Left ventricle myocardium superior (tissue), 1 donor: ENCODE data around the gene PLXND1. TPM values are rescaled to one million over a fixed set of nuclear protein-coding genes. Genes with fewer than 3 reads are reported as not detected.
"Not testable (repeated sequence)": the region's sequence is repeated elsewhere in the genome, so short reads cannot be mapped to it uniquely, and the experiment has no call there.

ENCODE experiments used
- ATAC-seq: fragments of 200-7000 bp; cut with Tn5 transposase; one replicate; pipeline ENCODE4 v1.9.1; 2020; ENCODE audit warnings: mild to moderate bottlenecking, moderate library complexity
- DNase-seq: peaks from one replicate; pipeline ENCODE4 v3.0.0-alpha.2; 2020
- intact Hi-C: fragments of 100-400 bp; cut with micrococcal nuclease; formaldehyde crosslinking; loops from one replicate; pipeline ENCODE4 v1.11.0; 2022
- long read RNA-seq: library from polyadenylated mRNA; unstranded; transcript quantifications from one replicate; pipeline ENCODE4 v2.0.0, GENCODE V29; 2021
- total RNA-seq: library from RNA; stranded (reverse); fragmentation: NEBNext Ultra II Directional; extraction: Animal tissue kit (Norgen Biotek cat#: 25700); gene quantifications from one replicate; pipeline ENCODE4 v1.2.1, GENCODE V29; 2021
- donor health status: DM: no; HTN: yes; CAD: no; lungs with severe emphysema.

The PLXND1 gene
- total RNA-seq = 56.6 TPM
- long read RNA-seq, partial matches to known transcripts = 22 of 28 reads
- long read RNA-seq, other reads (novel, unspliced or antisense) = 5 of 28 reads

DNA sequence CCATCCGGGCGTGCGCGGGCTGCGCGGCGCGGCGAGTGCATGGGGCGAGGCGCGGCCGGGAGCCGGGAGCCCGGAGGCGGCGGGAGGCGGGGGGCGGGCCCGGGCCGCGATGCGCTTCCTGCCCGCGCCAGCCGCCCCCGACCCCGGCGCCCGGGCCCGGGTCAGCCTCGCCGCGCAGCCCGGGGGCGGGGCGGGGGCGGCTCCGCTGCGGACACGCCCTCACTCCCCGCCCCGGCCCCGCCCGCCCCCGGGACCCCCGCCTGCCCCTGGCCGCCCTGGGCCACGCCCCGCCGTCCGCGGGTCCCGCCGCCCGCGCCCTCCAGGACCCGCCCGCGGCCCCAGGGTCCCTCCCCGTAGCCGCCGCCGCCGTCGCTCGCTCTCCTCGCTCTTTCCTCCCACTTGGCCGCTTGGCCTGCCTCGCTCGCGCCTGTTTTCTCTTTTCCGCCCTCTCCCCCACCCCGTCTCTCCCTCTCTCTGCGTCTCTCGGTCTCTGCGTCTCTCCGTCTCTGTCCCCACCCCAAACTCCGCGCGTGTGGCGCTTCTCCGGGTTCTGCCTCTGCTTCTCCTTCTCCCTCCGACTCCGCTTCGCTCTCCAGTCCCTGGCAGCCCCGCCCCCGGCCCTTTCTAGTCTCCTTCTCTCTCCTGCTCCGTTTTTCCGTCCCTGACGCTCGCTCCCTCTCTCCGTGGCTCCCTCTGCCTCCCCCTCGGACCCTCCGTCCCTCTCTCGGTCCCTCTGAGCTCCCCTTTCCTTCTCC is at the start of gene PLXND1:
TSS of gene PLXND1 (minus strand) at position 41 of the 755 bp plus-strand sequence. CDS start at position 4, 37 bp downstream.
- ATAC-seq (peak; percentile 76), DNase-seq (peak; percentile 90)
- intact Hi-C loops = no loop called here

DNA sequence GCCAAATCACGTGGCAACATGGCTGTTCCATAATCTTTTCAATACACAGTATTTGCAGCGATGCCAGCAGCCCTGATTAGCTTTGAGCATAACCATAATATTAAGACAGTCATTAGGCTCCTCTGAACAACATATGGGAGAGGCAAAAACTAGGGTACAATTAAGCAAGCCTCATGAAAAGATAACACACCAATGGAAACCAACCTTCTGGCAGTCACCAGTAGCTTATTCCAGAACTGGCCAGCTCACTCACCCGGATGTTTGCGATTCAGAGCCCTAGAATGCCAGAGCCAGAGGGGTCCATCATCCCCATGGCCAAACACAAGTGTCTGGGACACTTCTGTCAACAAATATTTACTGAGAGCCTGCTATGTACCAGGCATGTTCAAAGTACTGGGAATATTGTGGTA is 48.8 kb upstream of the PLXND1 start:
- intact Hi-C loops = no loop called here
- ATAC-seq (no peak), DNase-seq (no peak)

- DNase-seq (no peak), ATAC-seq (no peak)
- intact Hi-C loops = loop anchor here (5.0 kb wide), 1 partner anchor 173 kb away; no protein-coding TSS in a partner anchor
Observed at GRCh38 chr3:129654131-129654530, 47.7 kb upstream of the PLXND1 start.

DNA sequence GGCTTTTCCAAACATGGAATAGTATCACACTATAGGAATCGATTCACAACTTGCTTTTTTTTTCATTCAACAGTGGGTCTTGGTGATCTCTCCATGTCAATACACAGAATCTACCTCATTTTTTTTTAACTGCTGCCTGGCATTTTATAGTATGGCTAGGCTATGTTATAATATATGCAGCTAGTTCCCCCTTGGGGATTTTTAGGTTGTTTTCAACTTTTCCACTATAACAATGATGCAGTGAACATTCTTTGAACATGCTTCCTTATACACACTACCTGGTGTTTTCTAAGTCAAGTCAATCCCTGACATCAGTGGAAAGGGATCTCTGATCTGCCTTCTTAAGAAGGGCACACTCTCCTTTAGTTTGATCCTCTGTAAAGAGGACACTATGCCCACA is 46.5 kb upstream of the PLXND1 start:
- DNase-seq = no peak
- no peak for ATAC-seq
- intact Hi-C loops = loop anchor here (5.0 kb wide), 1 partner anchor 174 kb away; no protein-coding TSS in a partner anchor

GRCh38 chr3:129651435-129652202 is 45.1 kb upstream of the PLXND1 start:
- intact Hi-C loops = loop anchor here (5.0 kb wide), 1 partner anchor 176 kb away; no protein-coding TSS in a partner anchor
- DNase-seq (no peak), ATAC-seq (peak; percentile 21)

DNA sequence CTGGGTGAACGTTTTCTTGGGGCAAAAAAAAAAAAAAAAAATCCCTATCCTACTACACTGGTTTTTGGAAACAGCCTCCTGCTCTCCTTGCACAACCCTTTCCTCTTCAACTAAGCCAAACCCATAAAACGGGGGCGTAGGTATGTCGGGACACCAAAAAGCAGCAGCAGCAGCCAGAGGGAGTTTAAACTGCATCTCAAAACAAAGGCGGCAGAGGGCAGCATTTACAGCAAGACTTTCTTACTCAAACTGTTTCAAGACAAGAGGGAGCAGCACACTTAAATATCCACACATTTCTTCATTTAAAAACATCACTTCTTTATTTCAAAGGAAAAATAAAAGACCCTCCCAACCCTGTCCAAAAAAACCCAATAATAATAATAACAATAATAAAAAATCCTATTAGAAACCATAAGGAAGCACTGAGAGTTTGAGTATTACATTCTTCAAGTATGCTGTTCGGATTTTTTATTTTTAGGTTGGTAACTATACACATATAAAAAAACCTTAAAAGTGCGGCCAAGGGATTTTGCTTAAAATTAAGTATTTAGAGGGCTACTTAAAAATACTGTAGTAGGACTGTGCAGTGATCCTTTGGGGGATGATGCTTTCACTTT is 43.9 kb upstream of the PLXND1 start:
- peak; percentile 47 for DNase-seq
- peak; percentile 74 for ATAC-seq
- intact Hi-C loops = loop anchor here (5.0 kb wide), 1 partner anchor 177 kb away; no protein-coding TSS in a partner anchor

DNA sequence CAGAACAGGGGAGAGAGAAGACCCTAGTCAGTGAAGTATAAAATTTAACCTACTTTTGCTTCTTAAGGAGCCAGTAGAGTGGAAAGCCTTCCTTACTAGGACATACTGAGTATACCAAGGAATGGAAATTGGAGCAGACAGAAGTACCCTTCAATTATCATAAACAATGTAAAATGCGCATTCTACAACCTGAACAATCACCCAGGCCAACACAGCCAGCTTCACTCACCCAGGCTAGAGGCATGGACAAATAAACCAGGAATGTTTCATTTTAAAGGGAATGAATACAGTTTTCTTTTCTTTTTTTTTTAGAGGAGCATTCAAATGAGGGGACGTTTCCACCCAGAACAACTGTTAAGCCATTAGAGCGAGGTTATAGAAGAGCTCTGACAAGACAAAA is 41.9 kb upstream of the PLXND1 start:
- no peak for ATAC-seq
- intact Hi-C loops = loop anchor here (5.0 kb wide), 1 partner anchor 284 kb away; no protein-coding TSS in a partner anchor
- DNase-seq = no peak

GRCh38 chr3:129645286-129645685 is 38.8 kb upstream of the PLXND1 start:
- ATAC-seq = no peak

GRCh38 chr3:129644836-129645235 is 38.4 kb upstream of the PLXND1 start:
- ATAC-seq (no peak), DNase-seq (no peak)
- intact Hi-C loops = loop anchor here (5.0 kb wide), 1 partner anchor 287 kb away; no protein-coding TSS in a partner anchor

More at GRCh38 chr3:129645286-129645685, 38.8 kb upstream of the PLXND1 start:
- intact Hi-C loops = loop anchor here (5.0 kb wide), 1 partner anchor 287 kb away; no protein-coding TSS in a partner anchor
- DNase-seq = no peak

- ATAC-seq, DNase-seq, intact Hi-C loops: not testable (repeated sequence)
Observed at GRCh38 chr3:129641567-129642260, 35.2 kb upstream of the PLXND1 start.

GRCh38 chr3:129640985-129641384 is 34.5 kb upstream of the PLXND1 start:
- intact Hi-C loops, DNase-seq, ATAC-seq: not testable (repeated sequence)

DNA sequence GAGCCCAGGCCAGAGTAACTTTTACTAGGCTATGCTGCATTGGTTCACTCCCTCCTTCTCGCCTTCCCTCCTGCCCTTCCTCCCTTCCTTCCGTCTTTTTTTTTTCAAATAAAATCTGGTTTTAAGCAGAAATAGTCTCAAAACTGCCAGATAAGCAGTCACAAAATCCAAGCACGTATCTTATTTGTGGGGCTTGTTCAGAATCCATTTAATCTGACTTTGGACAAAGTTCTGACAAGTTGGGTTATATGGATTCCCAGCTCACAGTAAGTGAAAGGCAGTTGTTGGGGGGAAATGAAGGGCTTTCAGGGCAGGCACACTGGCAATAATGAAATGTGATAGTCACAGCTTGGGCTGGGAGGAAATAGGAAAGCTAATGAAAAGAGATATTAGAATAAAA is 32.0 kb upstream of the PLXND1 start:
- no peak for DNase-seq
- intact Hi-C loops = no loop called here
- no peak for ATAC-seq

GRCh38 chr3:129636082-129636481 is 29.6 kb upstream of the PLXND1 start:
- intact Hi-C loops = no loop called here
- DNase-seq = no peak
- no peak for ATAC-seq

GRCh38 chr3:129635656-129636055 is 29.2 kb upstream of the PLXND1 start:
- intact Hi-C loops = no loop called here
- DNase-seq = no peak
- ATAC-seq = no peak

DNA sequence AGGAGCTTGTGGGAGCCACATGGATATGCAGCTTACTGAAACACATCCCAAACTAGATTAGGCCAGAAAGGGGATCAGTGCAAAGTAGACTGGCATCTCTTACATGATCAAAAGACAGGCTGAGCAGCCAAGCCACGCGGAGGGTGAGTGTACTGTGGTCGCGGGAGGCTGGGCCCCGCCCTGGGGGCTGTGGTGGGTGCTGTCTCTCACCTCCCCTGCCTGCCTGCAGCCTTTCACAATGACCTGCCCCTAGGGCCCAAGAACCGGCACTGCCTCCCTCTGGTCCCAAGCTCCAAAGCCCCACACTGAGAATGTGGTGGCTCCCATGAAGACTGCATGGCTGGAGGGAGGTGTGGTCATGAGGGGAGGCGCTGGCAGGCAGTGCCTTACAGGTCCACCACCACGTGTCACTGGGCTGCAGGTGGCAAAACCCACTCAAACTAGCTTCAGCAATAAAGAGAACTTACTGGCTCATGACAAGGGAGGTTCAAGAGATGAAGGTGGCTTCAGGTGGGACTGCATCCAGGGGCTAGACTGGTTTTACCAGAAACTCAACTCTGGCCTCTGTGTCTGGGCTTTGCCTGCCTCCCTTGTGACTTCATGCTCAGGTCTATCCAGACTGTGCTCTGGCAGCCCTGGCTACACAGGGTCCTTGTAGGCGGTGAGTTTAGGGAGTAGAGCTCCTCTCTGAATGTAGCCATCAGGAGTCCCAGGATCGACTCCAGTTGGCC is 27.4 kb upstream of the PLXND1 start:
- ATAC-seq (no peak), DNase-seq (no peak)
- intact Hi-C loops = no loop called here

GRCh38 chr3:129632977-129633376 is 26.5 kb upstream of the PLXND1 start:
- ATAC-seq (no peak), DNase-seq (no peak)
- intact Hi-C loops = no loop called here

- DNase-seq = no peak
- no peak for ATAC-seq
- intact Hi-C loops = no loop called here
Observed at GRCh38 chr3:129632556-129632955, 26.1 kb upstream of the PLXND1 start.

- ATAC-seq (no peak), DNase-seq (no peak)
- intact Hi-C loops = no loop called here
Observed at GRCh38 chr3:129632056-129632455, 25.6 kb upstream of the PLXND1 start.
